ENCODE results near the gene RFFL.
"Not testable (repeated sequence)": the region's sequence is repeated elsewhere in the genome, so short reads cannot be mapped to it uniquely, and the experiment has no call there.

Gene RFFL

GRCh38 chr17:35046245-35046644 lies 17.3 kb downstream of the RFFL start:
- DNase-seq = no peak

GRCh38 chr17:35045458-35045979 lies 18.0 kb downstream of the RFFL start:
- not testable (repeated sequence) for DNase-seq

- DNase-seq = no peak
Measured at GRCh38 chr17:35044181-35044580, 19.3 kb downstream of the RFFL start.

- DNase-seq = no peak
Measured at GRCh38 chr17:35041390-35041789, 22.1 kb downstream of the RFFL start.

- DNase-seq = no peak
Measured at GRCh38 chr17:35038453-35038852, 25.1 kb downstream of the RFFL start.

GRCh38 chr17:35030780-35031179 lies 32.7 kb downstream of the RFFL start:
- no peak for DNase-seq

GRCh38 chr17:35028531-35029262 lies 34.8 kb downstream of the RFFL start:
- no peak for DNase-seq

GRCh38 chr17:35028097-35028496 lies 35.4 kb downstream of the RFFL start:
- not testable (repeated sequence) for DNase-seq

GRCh38 chr17:35025541-35025940 lies 38.0 kb downstream of the RFFL start:
- no peak for DNase-seq

- DNase-seq = no peak
Measured at GRCh38 chr17:35023538-35023937, 40.0 kb downstream of the RFFL start.

GRCh38 chr17:35022536-35023063 lies 40.9 kb downstream of the RFFL start:
- peak; percentile 69 for DNase-seq

- no peak for DNase-seq
Measured at GRCh38 chr17:35021520-35022380, 41.8 kb downstream of the RFFL start.

GRCh38 chr17:35019386-35020179 lies 43.9 kb downstream of the RFFL start:
- no peak for DNase-seq

GRCh38 chr17:35018814-35019213 lies 44.7 kb downstream of the RFFL start:
- DNase-seq = no peak

GRCh38 chr17:35017021-35017420 lies 46.5 kb downstream of the RFFL start:
- DNase-seq = no peak

- no peak for DNase-seq
Measured at GRCh38 chr17:35016369-35016768, 47.1 kb downstream of the RFFL start.

- no peak for DNase-seq
Measured at GRCh38 chr17:35011671-35012216, 51.8 kb downstream of the RFFL start.

- DNase-seq = no peak
Measured at GRCh38 chr17:35010093-35010492, 53.4 kb downstream of the RFFL start.

GRCh38 chr17:35006961-35007360 lies 56.5 kb downstream of the RFFL start:
- DNase-seq = no peak

- DNase-seq = no peak
Measured at GRCh38 chr17:35006345-35006744, 57.2 kb downstream of the RFFL start.

GRCh38 chr17:35003778-35004177 lies 59.7 kb downstream of the RFFL start:
- DNase-seq = no peak

- DNase-seq = no peak
Measured at GRCh38 chr17:35002876-35003551, 60.5 kb downstream of the RFFL start.

All from activated effector memory CD4-positive, alpha-beta T cell treated with Interleukin-2 at 50 U/mL for 16 hours (primary cell).